WTC11 (cell line): Measurements from ENCODE around the gene EIF3K. TPM values are rescaled to one million over a fixed set of nuclear protein-coding genes. Genes with fewer than 3 reads are reported as not detected.

Experiments used
- ATAC-seq: fragments of 200-7000 bp; cut with Tn5 transposase; 2 replicates; pipeline ENCODE4 v1.10.0; 2021; ENCODE audit warnings: mild to moderate bottlenecking, moderate library complexity
- CTCF ChIA-PET: fragments of 300-600 bp; sonication (Branson Sonifier 250); formaldehyde crosslinking; loops from one replicate; lab custom pipeline; 2021; ENCODE audit warnings: antibody characterized with exemption; lab: Charles Lee
- POLR2A ChIA-PET: fragments of 350-600 bp; sonication (Branson Sonifier 250); formaldehyde crosslinking; loops from one replicate; lab custom pipeline; 2021; ENCODE audit warnings: antibody characterized with exemption; lab: Charles Lee
- DNase-seq: peaks from one replicate; pipeline ENCODE4 v3.0.0; 2021; ENCODE audit warnings: low spot score
- H3K27ac Mint-ChIP-seq: 2 replicates; pipeline ENCODE4 v1.8.0; 2021; ENCODE audit warnings: mixed read lengths
- H3K27me3 Mint-ChIP-seq: 2 replicates; pipeline ENCODE4 v1.8.0; 2021; ENCODE audit warnings: low read depth, mild to moderate bottlenecking, moderate library complexity, mixed read lengths
- H3K36me3 Mint-ChIP-seq: 2 replicates; pipeline ENCODE4 v1.8.0; 2021; ENCODE audit warnings: mixed read lengths
- H3K4me1 Mint-ChIP-seq: 2 replicates; pipeline ENCODE4 v1.8.0; 2022; ENCODE audit warnings: mixed read lengths
- H3K4me3 Mint-ChIP-seq: 2 replicates; pipeline ENCODE4 v1.8.0; 2021; ENCODE audit warnings: mild to moderate bottlenecking, moderate library complexity, mixed read lengths
- H3K9me3 Mint-ChIP-seq: 2 replicates; pipeline ENCODE4 v1.8.0; 2021; ENCODE audit warnings: mixed read lengths
- ATF1 ChIP-seq: sonication (generic); formaldehyde crosslinking; IDR thresholded peaks from 2 replicates; pipeline ENCODE4 v1.8.1; 2023; ENCODE audit warnings: mild to moderate bottlenecking, moderate library complexity, missing genetic modification reagents
- ESRRA ChIP-seq: sonication (generic); formaldehyde crosslinking; IDR thresholded peaks from 2 replicates; pipeline ENCODE4 v1.8.1; 2022; ENCODE audit warnings: mild to moderate bottlenecking, missing genetic modification reagents, borderline replicate concordance
- FOXK1 ChIP-seq: sonication (generic); formaldehyde crosslinking; IDR thresholded peaks from 2 replicates; pipeline ENCODE4 v1.8.0; 2022; ENCODE audit warnings: mild to moderate bottlenecking, moderate library complexity, missing genetic modification reagents
- GRHL2 ChIP-seq: fragments of 250-450 bp; sonication (Bioruptor Pico); IDR thresholded peaks from 2 replicates; pipeline ENCODE4 v1.8.0; 2022; ENCODE audit warnings: mild to moderate bottlenecking, moderate library complexity; ENCODE audit not compliant: insufficient replicate concordance, severe bottlenecking
- NFYB ChIP-seq: sonication (generic); formaldehyde crosslinking; conservative IDR thresholded peaks from 2 replicates; pipeline ENCODE4 v1.8.0; 2022; ENCODE audit warnings: low read depth, missing genetic modification reagents
- NR1H2 ChIP-seq: sonication (generic); formaldehyde crosslinking; IDR thresholded peaks from 2 replicates; pipeline ENCODE4 v1.9.0; 2021; ENCODE audit warnings: mild to moderate bottlenecking, moderate library complexity, missing genetic modification reagents
- PRRX2 ChIP-seq: fragments of 250-450 bp; sonication (Bioruptor Pico); IDR thresholded peaks from 2 replicates; pipeline ENCODE4 v1.8.0; 2021; ENCODE audit warnings: mild to moderate bottlenecking
- SMAD4 ChIP-seq: sonication (generic); formaldehyde crosslinking; IDR thresholded peaks from 2 replicates; pipeline ENCODE4 v1.8.0; 2022; ENCODE audit warnings: mild to moderate bottlenecking, missing genetic modification reagents
- TEAD4 ChIP-seq: sonication (generic); formaldehyde crosslinking; IDR thresholded peaks from 2 replicates; pipeline ENCODE4 v1.8.0; 2022; ENCODE audit warnings: mild to moderate bottlenecking, missing genetic modification reagents
- ZNF263 ChIP-seq: sonication (generic); formaldehyde crosslinking; IDR thresholded peaks from 2 replicates; pipeline ENCODE4 v1.8.1; 2022; ENCODE audit warnings: low read depth, mild to moderate bottlenecking, moderate library complexity, missing genetic modification reagents
- total RNA-seq: library from RNA; stranded (reverse); gene quantifications from 3 replicates; pipeline ENCODE4 v1.2.3, GENCODE V29; 2021
- TF ChIP-seq, protein P1 (sequence below): sonication (generic); formaldehyde crosslinking; IDR thresholded peaks from 2 replicates; pipeline ENCODE4 v1.8.1; 2022; ENCODE audit warnings: low read depth, mild to moderate bottlenecking, moderate library complexity, missing genetic modification reagents, borderline replicate concordance
- TF ChIP-seq, protein P2 (sequence below): fragments of 250-450 bp; sonication (Bioruptor Pico); IDR thresholded peaks from 2 replicates; pipeline ENCODE4 v1.9.0; 2021; ENCODE audit warnings: mild to moderate bottlenecking, borderline replicate concordance
- TF ChIP-seq, protein P3 (sequence below): sonication (generic); formaldehyde crosslinking; IDR thresholded peaks from 2 replicates; pipeline ENCODE4 v1.8.1; 2022; ENCODE audit warnings: missing genetic modification reagents, borderline replicate concordance
- TF ChIP-seq, protein P4 (sequence below): fragments of 250-450 bp; sonication (Bioruptor Pico); IDR thresholded peaks from 2 replicates; pipeline ENCODE4 v1.9.0; 2021; ENCODE audit warnings: mild to moderate bottlenecking
- TF ChIP-seq, protein P5 (sequence below): fragments of 250-450 bp; sonication (Bioruptor Pico); IDR thresholded peaks from 2 replicates; pipeline ENCODE4 v1.8.0; 2021; ENCODE audit warnings: mild to moderate bottlenecking
- TF ChIP-seq, protein P6 (sequence below): sonication (generic); formaldehyde crosslinking; IDR thresholded peaks from 2 replicates; pipeline ENCODE4 v1.8.0; 2023; ENCODE audit warnings: mild to moderate bottlenecking, missing genetic modification reagents
- TF ChIP-seq, protein P7 (sequence below): sonication (generic); formaldehyde crosslinking; IDR thresholded peaks from 2 replicates; pipeline ENCODE4 v1.8.1; 2022; ENCODE audit warnings: mild to moderate bottlenecking, moderate library complexity, missing genetic modification reagents
- TF ChIP-seq, protein P8 (sequence below): fragments of 250-450 bp; sonication (Bioruptor Pico); IDR thresholded peaks from 2 replicates; pipeline ENCODE4 v2.1.2; 2022; ENCODE audit warnings: mild to moderate bottlenecking, moderate library complexity

The EIF3K gene
- total RNA-seq, 1 experiment from 2014 or later, result 416 TPM

DNA sequence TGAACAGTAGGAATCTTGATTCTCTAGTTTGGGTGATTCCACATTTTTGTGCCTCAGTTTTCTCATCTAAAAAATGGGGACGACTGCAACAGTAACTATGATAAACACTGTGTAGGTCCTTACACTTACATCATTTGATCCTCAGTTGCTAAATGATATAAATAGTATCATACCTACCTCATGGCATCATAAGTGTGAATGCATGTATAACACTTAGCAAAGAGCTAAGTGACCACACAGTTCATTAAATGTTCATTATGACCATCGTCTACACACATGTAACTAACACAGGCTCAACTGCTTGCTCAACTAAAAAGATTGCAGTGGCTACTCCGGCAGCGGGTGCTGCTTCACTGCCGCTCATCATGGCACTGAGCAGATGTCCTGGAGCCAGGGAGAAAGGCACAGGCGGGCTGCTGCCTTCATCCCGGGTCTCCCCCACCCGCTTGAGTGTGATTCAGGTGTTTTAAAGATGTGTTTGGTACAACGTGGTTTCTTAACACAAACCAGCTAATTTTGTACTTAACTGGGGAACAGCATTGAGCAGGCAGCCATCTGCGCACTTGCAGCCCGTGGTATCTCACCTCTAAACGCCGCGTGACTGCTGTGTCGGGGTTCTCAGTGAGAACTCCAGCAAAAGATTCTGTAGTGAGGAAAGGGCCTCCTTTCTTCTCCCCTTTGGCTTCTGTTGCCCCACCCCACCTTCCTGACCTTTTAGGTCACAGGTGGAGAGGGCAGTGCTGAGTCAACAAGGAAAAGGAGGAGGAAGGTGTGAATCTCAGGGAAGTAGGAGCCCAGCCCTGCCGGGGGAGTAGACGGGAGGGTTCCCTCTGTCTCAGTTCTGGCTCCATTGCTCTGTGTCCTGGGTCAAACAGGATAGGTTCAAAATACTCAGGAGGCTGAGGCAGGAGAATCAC, 16.8 kb downstream of the EIF3K start (continued):
- no peak for TF ChIP-seq ESRRA (CRISPR knock-in tag)

DNA sequence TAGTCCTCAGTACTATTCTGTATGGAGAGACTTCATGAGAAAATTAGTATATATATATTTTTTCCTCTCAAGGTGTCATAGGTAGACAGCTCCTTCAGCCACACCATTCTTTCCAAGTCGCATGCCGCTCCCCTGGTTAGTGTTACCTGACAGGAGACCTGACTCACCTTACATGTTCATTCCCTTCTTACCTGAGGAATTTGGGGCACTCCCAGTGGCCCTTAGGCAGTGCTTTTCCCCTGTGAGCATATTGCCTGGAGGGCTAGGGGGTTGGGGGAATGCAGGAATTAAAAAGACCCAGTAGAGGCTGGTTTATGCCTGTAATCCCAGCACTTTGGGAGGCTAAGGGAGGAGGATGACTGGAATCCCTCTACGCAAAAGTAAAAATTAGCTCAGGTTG, 19.5 kb downstream of the EIF3K start:
- H3K36me3 Mint-ChIP-seq, result peaks cover 17% of the 10 kb centered on the region
- no peaks in the 10 kb centered on the region for H3K9me3 Mint-ChIP-seq

More for the DNA sequence above, 19.5 kb downstream of the EIF3K start:
- Mint-ChIP-seq H3K4me3 (no peak overlapping the region), H3K4me1 (peaks cover 27% of the 10 kb centered on the region), H3K27me3 (no peaks in the 10 kb centered on the region), H3K27ac (peak overlapping the region; percentile 36; the same call in 1 of the 2 replicates)
- CTCF ChIA-PET, result interaction anchor here (2.2 to 5.6 kb wide), 2 partner anchors 9 to 19 kb away, joined by 8 to 101 read pairs; partner anchors contain the start of gene ACTN4
- DNase-seq (no peak), ATAC-seq (no peak)
- POLR2A ChIA-PET, result no interaction called here
- TF ChIP-seq, protein P1, sequence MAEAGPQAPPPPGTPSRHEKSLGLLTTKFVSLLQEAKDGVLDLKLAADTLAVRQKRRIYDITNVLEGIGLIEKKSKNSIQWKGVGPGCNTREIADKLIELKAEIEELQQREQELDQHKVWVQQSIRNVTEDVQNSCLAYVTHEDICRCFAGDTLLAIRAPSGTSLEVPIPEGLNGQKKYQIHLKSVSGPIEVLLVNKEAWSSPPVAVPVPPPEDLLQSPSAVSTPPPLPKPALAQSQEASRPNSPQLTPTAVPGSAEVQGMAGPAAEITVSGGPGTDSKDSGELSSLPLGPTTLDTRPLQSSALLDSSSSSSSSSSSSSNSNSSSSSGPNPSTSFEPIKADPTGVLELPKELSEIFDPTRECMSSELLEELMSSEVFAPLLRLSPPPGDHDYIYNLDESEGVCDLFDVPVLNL, result no peak
- TF ChIP-seq, protein P2, sequence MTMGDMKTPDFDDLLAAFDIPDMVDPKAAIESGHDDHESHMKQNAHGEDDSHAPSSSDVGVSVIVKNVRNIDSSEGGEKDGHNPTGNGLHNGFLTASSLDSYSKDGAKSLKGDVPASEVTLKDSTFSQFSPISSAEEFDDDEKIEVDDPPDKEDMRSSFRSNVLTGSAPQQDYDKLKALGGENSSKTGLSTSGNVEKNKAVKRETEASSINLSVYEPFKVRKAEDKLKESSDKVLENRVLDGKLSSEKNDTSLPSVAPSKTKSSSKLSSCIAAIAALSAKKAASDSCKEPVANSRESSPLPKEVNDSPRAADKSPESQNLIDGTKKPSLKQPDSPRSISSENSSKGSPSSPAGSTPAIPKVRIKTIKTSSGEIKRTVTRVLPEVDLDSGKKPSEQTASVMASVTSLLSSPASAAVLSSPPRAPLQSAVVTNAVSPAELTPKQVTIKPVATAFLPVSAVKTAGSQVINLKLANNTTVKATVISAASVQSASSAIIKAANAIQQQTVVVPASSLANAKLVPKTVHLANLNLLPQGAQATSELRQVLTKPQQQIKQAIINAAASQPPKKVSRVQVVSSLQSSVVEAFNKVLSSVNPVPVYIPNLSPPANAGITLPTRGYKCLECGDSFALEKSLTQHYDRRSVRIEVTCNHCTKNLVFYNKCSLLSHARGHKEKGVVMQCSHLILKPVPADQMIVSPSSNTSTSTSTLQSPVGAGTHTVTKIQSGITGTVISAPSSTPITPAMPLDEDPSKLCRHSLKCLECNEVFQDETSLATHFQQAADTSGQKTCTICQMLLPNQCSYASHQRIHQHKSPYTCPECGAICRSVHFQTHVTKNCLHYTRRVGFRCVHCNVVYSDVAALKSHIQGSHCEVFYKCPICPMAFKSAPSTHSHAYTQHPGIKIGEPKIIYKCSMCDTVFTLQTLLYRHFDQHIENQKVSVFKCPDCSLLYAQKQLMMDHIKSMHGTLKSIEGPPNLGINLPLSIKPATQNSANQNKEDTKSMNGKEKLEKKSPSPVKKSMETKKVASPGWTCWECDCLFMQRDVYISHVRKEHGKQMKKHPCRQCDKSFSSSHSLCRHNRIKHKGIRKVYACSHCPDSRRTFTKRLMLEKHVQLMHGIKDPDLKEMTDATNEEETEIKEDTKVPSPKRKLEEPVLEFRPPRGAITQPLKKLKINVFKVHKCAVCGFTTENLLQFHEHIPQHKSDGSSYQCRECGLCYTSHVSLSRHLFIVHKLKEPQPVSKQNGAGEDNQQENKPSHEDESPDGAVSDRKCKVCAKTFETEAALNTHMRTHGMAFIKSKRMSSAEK (CRISPR knock-in tag), result no peak
- TF ChIP-seq, protein P3, sequence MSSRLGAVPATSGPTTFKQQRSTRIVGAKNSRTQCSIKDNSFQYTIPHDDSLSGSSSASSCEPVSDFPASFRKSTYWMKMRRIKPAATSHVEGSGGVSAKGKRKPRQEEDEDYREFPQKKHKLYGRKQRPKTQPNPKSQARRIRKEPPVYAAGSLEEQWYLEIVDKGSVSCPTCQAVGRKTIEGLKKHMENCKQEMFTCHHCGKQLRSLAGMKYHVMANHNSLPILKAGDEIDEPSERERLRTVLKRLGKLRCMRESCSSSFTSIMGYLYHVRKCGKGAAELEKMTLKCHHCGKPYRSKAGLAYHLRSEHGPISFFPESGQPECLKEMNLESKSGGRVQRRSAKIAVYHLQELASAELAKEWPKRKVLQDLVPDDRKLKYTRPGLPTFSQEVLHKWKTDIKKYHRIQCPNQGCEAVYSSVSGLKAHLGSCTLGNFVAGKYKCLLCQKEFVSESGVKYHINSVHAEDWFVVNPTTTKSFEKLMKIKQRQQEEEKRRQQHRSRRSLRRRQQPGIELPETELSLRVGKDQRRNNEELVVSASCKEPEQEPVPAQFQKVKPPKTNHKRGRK (CRISPR knock-in tag), result no peak
- TF ChIP-seq, protein P4, sequence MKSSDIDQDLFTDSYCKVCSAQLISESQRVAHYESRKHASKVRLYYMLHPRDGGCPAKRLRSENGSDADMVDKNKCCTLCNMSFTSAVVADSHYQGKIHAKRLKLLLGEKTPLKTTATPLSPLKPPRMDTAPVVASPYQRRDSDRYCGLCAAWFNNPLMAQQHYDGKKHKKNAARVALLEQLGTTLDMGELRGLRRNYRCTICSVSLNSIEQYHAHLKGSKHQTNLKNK (CRISPR knock-in tag), result no peak
- TF ChIP-seq NFYB (CRISPR knock-in tag) (no peak), PRRX2 (CRISPR knock-in tag) (no peak), TEAD4 (no peak), NR1H2 (no peak), FOXK1 (no peak), ESRRA (CRISPR knock-in tag) (no peak), ATF1 (no peak), SMAD4 (CRISPR knock-in tag) (no peak), GRHL2 (CRISPR knock-in tag) (no peak), ZNF263 (CRISPR knock-in tag) (no peak)
- TF ChIP-seq, protein P5, sequence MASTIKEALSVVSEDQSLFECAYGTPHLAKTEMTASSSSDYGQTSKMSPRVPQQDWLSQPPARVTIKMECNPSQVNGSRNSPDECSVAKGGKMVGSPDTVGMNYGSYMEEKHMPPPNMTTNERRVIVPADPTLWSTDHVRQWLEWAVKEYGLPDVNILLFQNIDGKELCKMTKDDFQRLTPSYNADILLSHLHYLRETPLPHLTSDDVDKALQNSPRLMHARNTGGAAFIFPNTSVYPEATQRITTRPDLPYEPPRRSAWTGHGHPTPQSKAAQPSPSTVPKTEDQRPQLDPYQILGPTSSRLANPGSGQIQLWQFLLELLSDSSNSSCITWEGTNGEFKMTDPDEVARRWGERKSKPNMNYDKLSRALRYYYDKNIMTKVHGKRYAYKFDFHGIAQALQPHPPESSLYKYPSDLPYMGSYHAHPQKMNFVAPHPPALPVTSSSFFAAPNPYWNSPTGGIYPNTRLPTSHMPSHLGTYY (CRISPR knock-in tag), result no peak
- TF ChIP-seq, protein P6, sequence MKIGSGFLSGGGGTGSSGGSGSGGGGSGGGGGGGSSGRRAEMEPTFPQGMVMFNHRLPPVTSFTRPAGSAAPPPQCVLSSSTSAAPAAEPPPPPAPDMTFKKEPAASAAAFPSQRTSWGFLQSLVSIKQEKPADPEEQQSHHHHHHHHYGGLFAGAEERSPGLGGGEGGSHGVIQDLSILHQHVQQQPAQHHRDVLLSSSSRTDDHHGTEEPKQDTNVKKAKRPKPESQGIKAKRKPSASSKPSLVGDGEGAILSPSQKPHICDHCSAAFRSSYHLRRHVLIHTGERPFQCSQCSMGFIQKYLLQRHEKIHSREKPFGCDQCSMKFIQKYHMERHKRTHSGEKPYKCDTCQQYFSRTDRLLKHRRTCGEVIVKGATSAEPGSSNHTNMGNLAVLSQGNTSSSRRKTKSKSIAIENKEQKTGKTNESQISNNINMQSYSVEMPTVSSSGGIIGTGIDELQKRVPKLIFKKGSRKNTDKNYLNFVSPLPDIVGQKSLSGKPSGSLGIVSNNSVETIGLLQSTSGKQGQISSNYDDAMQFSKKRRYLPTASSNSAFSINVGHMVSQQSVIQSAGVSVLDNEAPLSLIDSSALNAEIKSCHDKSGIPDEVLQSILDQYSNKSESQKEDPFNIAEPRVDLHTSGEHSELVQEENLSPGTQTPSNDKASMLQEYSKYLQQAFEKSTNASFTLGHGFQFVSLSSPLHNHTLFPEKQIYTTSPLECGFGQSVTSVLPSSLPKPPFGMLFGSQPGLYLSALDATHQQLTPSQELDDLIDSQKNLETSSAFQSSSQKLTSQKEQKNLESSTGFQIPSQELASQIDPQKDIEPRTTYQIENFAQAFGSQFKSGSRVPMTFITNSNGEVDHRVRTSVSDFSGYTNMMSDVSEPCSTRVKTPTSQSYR (CRISPR knock-in tag), result no peak
- TF ChIP-seq, protein P7, sequence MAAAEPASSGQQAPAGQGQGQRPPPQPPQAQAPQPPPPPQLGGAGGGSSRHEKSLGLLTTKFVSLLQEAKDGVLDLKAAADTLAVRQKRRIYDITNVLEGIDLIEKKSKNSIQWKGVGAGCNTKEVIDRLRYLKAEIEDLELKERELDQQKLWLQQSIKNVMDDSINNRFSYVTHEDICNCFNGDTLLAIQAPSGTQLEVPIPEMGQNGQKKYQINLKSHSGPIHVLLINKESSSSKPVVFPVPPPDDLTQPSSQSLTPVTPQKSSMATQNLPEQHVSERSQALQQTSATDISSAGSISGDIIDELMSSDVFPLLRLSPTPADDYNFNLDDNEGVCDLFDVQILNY (CRISPR knock-in tag), result no peak
- TF ChIP-seq, protein P8, sequence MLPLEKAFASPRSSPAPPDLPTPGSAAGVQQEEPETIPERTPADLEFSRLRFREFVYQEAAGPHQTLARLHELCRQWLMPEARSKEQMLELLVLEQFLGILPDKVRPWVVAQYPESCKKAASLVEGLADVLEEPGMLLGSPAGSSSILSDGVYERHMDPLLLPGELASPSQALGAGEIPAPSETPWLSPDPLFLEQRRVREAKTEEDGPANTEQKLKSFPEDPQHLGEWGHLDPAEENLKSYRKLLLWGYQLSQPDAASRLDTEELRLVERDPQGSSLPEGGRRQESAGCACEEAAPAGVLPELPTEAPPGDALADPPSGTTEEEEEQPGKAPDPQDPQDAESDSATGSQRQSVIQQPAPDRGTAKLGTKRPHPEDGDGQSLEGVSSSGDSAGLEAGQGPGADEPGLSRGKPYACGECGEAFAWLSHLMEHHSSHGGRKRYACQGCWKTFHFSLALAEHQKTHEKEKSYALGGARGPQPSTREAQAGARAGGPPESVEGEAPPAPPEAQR, result no peak
